HG03432 (cell line): ENCODE results near the gene NEURL2.
"Not testable (repeated sequence)": the region's sequence is repeated elsewhere in the genome, so short reads cannot be mapped to it uniquely, and the experiment has no call there.

Source experiments
- ATAC-seq: cut with Tn5 transposase; IDR thresholded peaks from one replicate; pipeline ENCODE4 v1.9.1; 2021; ENCODE audit warnings: mild to moderate bottlenecking, moderate library complexity; ENCODE audit not compliant: unreplicated experiment

NEURL2 gene

DNA sequence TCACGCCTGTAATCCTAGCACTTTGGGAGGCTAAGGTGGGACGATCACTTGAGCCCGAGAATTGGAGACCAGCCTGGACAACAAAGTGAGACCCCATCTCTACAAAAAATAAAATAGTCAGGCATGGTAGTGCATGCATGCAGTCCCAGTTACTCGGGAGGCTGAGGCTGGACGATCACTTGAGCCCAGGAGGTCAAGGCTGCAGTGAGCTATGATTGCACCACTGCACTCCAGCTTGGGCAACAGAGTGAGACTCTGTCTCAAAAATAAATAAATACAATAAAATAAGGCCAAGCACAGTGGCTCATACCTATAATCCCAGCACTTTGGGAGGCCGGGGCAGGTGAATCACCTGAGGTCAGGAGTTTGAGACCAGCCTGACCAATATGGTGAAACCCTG is 10.3 kb upstream of the NEURL2 start:
- not testable (repeated sequence) for ATAC-seq

GRCh38 chr20:45899046-45899835 is 8.2 kb upstream of the NEURL2 start:
- no peak for ATAC-seq

DNA sequence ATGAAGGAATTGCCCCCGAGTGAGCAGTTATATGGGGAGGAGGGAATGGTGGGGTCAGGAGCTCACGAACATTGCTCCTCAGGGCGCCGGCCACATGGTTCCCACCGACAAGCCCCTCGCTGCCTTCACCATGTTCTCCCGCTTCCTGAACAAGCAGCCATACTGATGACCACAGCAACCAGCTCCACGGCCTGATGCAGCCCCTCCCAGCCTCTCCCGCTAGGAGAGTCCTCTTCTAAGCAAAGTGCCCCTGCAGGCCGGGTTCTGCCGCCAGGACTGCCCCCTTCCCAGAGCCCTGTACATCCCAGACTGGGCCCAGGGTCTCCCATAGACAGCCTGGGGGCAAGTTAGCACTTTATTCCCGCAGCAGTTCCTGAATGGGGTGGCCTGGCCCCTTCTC is 7.3 kb upstream of the NEURL2 start:
- no peak for ATAC-seq

- no peak for ATAC-seq
Observed at GRCh38 chr20:45897692-45898091, 6.7 kb upstream of the NEURL2 start.

DNA sequence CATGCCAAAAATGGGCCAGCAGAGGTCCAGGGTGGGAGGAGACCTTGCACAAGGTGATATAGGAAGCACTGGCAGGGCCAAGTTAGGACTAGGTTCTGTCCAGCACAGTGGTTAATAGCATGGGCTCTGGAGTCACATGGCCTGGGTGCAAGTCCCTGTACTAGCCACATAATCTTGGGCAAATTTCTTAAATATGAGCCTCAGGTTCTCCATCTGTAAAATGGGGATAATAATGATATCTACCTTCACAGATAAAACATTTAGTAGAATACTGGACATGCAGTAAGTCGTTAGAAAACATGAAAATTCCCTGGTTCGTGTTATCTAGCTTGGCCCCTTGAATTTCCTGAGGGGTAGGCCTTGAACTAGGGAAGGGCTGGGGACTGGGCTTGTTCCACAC is 6.3 kb upstream of the NEURL2 start:
- ATAC-seq = no peak

DNA sequence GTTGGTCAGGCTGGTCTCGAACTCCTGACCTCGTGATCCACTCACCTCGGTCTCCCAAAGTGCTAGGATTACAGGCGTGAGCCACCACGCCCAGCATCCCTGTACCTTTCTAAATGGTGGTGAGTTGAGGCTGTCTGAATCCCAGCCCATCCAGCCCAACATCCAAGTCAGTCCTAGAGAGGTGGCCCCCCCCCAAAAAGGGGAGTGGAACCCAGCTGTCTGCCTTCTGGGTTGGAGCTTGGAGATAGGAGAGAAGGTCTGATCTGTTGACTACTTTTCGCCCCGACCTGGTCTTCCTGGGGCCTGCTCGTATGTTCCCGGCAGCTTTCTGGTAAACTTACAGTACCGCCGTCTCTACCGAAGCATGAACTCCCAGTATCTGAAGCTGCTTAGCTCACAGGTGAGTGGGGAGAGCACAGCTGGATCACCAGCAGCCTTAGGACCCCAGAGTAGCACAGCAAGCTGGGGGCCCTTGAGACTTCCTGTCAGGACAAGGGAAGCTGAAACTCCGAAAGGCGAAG is 5.7 kb upstream of the NEURL2 start:
- no peak for ATAC-seq

GRCh38 chr20:45894797-45895196 is 3.8 kb upstream of the NEURL2 start:
- ATAC-seq = no peak

- no peak for ATAC-seq
Observed at GRCh38 chr20:45893831-45894230, 2.8 kb upstream of the NEURL2 start.

GRCh38 chr20:45892828-45893500 is 2.0 kb upstream of the NEURL2 start:
- ATAC-seq = no peak

DNA sequence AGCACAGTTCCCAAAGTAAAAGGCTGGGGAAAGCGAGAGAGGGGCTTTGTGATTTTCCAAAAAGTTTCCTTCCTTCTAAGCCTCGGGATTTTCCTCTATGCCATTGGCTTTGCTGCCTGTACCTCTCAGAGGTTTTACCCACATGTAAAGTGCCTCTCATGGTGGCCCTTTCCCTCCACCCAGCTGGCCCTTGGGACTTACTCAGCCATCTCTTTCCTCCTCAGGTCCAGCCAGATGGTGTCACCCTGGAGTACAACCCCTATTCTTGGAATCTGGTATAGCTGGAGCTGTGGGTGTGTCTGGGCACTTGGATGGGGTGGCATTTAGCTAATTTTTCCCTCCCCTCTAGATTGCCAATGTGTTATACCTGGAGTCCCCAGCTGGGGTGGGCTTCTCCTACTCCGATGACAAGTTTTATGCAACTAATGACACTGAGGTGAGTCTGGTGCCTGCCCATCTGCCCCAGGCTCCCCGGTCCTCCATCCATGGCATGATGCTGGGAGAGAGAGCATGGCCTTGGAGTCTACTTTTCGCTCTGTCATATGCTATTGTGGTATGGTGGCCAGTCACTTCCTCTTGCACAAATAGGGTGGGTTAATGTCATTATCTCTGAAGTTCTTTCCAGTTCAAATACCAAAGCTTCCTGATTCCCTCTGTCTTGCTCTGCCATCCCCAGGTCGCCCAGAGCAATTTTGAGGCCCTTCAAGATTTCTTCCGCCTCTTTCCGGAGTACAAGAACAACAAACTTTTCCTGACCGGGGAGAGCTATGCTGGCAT is 1.2 kb upstream of the NEURL2 start:
- no peak for ATAC-seq

DNA sequence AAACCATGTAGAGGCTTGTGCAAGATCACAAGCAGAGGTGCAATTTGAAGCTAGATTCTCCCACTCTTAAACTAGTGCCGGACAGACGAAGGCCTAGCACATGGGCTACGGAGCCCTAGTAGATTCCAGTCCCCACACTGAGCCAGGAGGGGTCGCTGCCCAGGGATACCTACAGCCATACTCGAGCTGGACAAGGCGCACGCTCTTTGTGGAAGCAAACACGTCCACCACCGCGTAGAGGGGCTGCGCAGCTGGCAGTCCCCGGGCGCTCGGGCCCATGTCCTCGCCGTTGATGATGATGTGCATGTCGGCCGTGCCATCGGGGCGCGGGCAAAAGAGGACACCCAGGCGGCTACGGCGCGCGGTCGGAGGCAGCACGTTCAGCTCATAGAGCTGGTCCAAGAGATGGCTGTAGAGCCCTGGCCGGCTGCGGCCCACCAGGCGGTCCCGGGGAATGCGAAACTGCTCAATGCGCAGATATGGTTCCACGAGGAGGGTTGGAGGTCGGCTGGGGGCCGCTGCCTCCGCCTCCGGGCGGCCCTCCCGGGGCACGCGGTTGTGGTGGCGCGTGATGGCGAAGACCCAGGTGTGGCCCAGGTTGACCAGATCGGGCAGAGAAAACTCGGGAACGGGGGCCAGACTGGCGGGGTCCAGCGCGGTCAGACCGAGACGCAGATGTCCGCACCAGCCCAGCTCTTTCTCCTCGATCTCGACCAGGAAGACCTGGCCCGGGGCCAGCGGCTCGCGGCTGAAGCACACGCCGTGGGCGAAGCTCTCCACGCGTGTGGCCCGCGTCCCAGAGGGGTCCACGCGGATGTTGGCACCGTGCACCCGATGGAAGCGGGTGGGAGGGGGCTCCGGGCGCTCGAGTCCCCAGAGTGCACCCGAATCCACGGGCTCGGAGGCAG is 677 bp downstream of the NEURL2 start:
- ATAC-seq = peak; percentile 24

DNA sequence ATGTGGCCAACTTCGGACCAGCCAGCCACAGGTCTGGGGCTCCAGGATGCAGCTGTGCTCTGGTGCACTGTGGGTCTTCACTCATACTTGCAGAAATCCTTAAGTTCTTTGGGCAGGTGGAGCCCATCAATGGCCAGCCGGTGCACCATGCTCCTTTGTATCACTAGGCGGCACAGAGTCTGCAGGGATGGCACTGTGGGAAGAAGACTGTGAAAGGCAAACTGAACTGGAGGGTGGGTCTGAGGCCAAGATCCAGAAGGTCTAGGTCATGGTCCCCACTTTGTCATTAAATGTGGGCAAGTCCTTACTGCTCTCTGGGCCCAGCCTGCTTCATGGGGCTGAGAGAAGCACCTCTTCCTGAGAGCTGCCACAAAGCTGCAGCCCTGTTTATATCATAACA is 2.3 kb downstream of the NEURL2 start:
- no peak for ATAC-seq

DNA sequence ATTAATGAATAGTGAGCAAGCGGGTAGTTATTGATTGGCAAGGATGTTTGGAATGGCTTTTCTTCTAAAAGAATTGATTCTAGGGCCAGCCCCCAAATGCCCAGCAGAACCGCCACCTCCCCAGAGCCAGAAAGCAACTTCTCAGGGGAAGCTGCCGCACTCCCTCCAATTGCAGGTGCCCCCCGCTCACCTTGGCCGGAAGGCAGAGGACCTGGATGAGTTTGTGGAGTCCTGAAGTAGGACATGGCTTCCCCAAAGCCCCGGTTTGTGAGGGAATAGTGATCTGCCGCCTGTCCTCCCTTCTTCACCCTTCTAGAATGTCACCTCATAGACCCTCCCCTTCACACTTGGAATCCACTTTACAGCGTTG is 3.7 kb downstream of the NEURL2 start, which contains the start of gene SPATA25:
Gene SPATA25 (minus strand): TSS at position 277 of the 370 bp plus-strand sequence. CDS start 32 bp downstream, at position 245.
- no peak for ATAC-seq

GRCh38 chr20:45886590-45887345 is 4.2 kb downstream of the NEURL2 start:
- ATAC-seq = no peak

DNA sequence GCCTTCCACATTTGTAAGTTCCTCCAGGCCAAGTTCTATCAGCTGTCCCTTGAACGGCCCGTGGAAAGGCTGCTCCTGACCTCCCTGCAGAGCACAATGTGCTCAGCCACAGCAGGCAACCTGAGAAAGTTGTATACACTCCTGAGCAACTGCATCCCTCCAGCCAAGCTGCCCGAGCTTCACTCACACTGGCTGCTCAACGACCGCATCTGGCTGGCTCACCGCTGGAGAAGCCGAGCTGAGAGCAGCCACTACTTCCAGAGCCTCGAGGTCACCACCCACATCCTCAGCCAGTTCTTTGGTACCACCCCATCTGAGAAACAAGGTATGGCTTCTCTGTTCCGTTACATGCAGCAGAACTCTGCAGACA is 7.9 kb downstream of the NEURL2 start:
- ATAC-seq = no peak

- ATAC-seq = no peak
Observed at GRCh38 chr20:45882469-45883099, 8.4 kb downstream of the NEURL2 start.

DNA sequence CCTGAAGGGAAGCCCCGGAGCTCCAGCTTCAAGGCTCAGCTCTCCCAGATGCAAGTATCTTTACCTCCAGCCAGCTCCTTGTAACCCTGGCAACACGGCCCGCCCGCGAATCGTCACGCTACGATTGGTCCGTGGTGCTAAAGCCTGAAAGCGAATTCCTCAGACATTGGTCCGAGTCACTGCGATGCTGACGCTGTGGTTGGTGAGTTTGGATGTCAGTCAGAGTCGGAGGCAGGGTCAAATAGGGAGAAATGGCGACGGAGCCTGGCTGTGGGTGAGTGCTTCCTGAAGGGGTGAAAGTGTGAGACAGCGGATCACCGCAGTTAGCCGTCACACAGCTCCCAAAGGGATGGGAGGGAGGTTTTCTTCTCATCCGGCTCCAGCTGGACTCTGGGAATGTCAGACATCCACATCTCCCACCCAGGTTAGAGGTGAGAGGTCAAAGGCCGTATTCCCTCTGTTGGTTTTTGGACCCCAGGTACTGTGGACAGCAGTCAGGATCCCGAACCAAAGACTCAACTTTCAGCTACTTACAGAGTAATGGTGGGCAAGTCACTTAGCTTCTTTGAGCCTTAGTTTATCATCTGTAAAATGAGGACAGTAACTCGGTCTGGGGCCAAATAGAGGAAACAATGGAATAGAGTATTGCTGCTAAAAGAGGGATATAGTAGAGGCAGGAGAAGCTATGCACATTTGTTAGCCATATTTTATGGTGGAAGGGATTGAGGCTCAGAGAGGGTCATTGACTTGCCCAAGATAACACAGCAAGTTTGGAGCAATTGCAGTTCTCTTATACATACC is 9.8 kb downstream of the NEURL2 start, which contains the start of gene ZSWIM1:
Gene ZSWIM1 (plus strand): TSS at position 240 of the 801 bp plus-strand sequence. CDS start 1,366 bp downstream, outside the sequence.
- peak; percentile 92 for ATAC-seq

DNA sequence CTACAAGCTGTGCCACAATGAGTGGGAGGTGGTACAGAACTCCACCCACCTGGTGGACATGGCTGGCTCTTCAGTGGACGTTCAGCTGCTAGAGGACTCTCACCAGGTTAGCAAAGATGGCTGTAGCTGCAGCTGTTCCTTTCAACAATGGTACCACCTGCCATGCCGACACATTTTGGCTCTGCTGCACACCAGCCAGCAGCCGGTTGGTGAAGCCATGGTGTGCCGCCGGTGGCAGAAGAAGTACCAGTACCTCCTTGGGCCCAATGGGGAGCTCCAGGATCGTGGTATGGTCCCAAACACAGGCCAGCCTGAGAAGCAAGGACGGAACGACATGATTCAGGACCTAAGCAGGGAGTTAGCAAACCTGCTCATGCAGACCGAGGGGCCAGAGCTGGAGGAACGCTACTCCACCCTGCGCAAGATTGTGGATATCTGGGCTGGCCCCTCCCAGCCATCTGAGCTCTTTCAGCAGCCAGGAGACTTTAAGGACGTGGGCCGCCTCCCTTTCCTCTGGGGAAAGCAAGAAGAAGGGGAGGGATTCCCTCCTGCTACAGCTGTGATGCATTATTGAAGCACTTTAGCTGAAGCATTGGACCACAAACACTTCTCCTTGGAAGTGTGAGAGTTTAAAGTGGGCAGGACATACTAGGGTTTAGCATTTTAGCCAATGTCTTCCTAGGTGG is 12.8 kb downstream of the NEURL2 start:
- ATAC-seq = no peak
